Subcutaneous adipose tissue (tissue), 4 donors: ENCODE measurements around the gene ZNF512. TPM values are rescaled to one million over a fixed set of nuclear protein-coding genes. Genes with fewer than 3 reads are reported as not detected.

ENCODE experiments used
- small RNA-seq: library from RNA; depleted of rRNA; stranded (forward); fragments of <200 nt; gene quantifications from one replicate; pipeline ENCODE3, GENCODE V24; 2016
- total RNA-seq, 4 donors: library from RNA; depleted of rRNA; stranded (reverse); fragments of >200 nt; gene quantifications; one replicate each; pipeline ENCODE4 v1.1.0, GENCODE V29; 2016
- TF ChIP-seq, protein P1 (sequence below): fragments of 450-650 bp; IDR thresholded peaks from one replicate; pipeline ENCODE4 v1.5.1; 2016; ENCODE audit warnings: low read depth, mild to moderate bottlenecking, control low read depth, antibody characterized with exemption, moderate library complexity

The ZNF512 gene
- total RNA-seq, 4 donors from 2014 or later, result 17.1 to 24.6 (median 21.9) TPM

DNA sequence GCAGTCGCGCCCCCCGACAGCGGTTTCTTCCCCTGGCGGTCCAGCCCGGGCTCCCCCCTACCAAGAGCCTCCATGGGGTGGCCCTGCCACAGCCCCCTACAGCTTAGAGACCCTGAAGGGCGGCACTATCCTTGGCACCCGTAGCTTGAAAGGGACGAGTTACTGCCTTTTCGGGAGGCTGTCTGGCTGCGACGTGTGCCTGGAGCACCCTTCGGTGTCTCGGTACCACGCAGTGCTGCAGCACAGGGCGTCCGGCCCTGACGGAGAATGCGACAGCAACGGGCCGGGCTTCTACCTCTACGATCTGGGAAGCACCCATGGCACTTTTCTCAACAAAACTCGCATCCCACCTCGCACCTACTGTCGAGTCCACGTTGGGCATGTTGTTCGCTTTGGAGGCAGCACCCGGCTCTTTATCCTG, 81.3 kb downstream of the ZNF512 start:
- TF ChIP-seq, protein P1, sequence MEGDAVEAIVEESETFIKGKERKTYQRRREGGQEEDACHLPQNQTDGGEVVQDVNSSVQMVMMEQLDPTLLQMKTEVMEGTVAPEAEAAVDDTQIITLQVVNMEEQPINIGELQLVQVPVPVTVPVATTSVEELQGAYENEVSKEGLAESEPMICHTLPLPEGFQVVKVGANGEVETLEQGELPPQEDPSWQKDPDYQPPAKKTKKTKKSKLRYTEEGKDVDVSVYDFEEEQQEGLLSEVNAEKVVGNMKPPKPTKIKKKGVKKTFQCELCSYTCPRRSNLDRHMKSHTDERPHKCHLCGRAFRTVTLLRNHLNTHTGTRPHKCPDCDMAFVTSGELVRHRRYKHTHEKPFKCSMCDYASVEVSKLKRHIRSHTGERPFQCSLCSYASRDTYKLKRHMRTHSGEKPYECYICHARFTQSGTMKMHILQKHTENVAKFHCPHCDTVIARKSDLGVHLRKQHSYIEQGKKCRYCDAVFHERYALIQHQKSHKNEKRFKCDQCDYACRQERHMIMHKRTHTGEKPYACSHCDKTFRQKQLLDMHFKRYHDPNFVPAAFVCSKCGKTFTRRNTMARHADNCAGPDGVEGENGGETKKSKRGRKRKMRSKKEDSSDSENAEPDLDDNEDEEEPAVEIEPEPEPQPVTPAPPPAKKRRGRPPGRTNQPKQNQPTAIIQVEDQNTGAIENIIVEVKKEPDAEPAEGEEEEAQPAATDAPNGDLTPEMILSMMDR, result no peak

DNA sequence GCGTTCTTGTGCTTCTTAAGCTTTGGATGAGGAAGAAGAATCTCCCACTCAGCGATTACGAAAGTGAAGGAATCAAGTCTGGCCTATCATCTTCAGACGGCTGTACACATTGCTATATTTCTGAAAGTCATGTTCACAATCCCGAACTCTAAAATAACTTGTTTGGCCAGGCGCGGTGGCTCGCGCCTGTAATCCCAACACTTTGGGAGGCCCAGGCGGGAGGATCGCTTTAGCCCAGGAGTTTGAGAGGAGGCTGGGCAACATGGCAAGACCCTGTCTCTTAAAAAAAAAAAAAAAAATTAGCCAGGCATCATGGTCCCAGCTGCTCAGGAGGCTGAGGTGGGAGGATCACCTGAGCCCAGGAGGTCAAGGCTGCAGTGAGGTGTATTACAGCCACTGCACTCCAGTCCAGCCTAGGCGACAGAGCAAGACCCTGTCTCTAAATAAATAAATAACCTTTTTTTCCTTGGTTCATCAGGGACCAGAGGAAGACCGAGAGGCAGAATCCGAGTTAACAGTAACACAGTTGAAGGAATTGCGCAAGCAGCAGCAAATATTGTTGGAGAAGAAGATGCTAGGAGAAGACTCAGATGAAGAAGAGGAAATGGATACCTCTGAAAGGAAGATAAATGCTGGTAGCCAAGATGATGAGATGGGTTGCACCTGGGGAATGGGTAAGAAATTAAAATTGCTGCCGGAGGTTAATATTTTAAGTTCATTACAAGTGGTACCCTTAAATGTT, 82.0 kb downstream of the ZNF512 start:
- TF ChIP-seq, protein P1, result no peak

DNA sequence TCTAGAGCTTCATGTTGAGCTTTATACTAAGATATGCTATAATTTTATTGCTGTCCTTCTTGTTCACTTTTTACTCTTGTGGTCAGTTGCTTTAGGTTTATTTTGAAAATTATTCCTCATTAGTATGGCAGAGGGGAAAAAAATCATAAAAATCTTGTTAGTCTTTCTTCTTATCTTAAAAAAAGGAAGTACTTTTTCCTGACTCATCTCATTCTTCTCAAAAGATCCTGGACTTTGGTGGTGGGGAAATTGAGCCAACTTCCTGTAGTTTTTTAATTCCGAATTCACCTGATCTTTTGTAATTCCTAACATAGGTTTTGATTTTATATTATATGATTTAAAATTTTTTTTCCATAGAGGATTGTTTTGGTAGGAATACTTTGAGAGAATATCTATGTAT, 84.6 kb downstream of the ZNF512 start:
- TF ChIP-seq, protein P1, result no peak

DNA sequence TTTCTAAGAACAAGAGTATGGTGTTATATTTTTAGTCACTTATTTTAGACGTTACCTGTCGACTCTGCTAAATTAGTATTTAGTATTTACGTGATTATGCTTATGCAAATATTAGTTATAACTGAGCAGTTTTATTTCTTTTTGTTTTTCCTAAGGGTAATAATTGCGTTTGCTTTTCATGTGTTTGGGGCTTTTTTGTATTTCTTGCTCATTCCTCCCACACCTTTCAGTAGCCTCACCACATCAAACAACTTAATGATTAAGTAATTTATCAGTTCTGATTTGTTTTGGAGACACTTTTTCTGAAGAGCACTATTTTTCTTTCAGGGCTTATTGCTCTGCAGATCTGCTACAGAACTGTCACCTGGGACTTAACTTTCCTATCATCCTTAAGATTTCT, 88.4 kb downstream of the ZNF512 start:
- TF ChIP-seq, protein P1, result no peak

Small RNA genes lying within 50 kb of the gene (small RNA-seq; reads per million reads assigned to genes)
- not detected for gene RF00340

Other genes with a start within 250 kb of the ZNF512 start
- gene GTF3C2, start 226.3 kb upstream of the ZNF512 start, total RNA-seq, result 10 to 100 TPM; 28.0 to 43.0 (median 34.0) TPM
- 10 to 100 TPM; 36.4 to 44.2 (median 42.2) TPM for gene EIF2B4, start 212.7 kb upstream of the ZNF512 start, total RNA-seq
- gene SNX17, start 212.4 kb upstream of the ZNF512 start, total RNA-seq, result 100 to 1,000 TPM in 2 of 4 donors, 10 to 100 TPM in 2; 71.6 to 115 (median 102) TPM
- gene ZNF513, start 202.3 kb upstream of the ZNF512 start, total RNA-seq, result 10 to 100 TPM in 1 of 4 donors, 1 to 10 TPM in 3; 4.9 to 12.8 (median 8.2) TPM
- 10 to 100 TPM; 28.2 to 51.1 (median 41.4) TPM for gene PPM1G, start 173.5 kb upstream of the ZNF512 start, total RNA-seq
- gene NRBP1, start 154.4 kb upstream of the ZNF512 start, total RNA-seq, result 10 to 100 TPM; 47.4 to 73.3 (median 64.2) TPM
- gene KRTCAP3, start 140.7 kb upstream of the ZNF512 start, total RNA-seq, result 1 to 10 TPM in 2 of 4 donors, under 1 TPM in 1, not detected in 1; 0.66 to 2.0 (median 1.1) TPM
- 10 to 100 TPM; 21.8 to 33.5 (median 25.5) TPM for gene IFT172, start 93.3 kb upstream of the ZNF512 start, total RNA-seq
- 10 to 100 TPM; 39.6 to 65.4 (median 50.9) TPM for gene FNDC4, start 87.8 kb upstream of the ZNF512 start, total RNA-seq
- 1 to 10 TPM in 3 of 4 donors, not detected in 1; 1.4 to 2.1 (median 1.5) TPM for gene GCKR, start 86.2 kb upstream of the ZNF512 start, total RNA-seq
- gene CCDC121, start 46.0 kb downstream of the ZNF512 start, total RNA-seq, result 1 to 10 TPM; 2.5 to 6.6 (median 4.1) TPM
- 10 to 100 TPM; 19.6 to 32.3 (median 27.6) TPM for gene GPN1, start 46.0 kb downstream of the ZNF512 start, total RNA-seq
- gene SUPT7L, start 80.6 kb downstream of the ZNF512 start, total RNA-seq, result 10 to 100 TPM; 18.7 to 30.3 (median 23.3) TPM
- 10 to 100 TPM; 20.7 to 23.1 (median 22.3) TPM for gene SLC4A1AP, start 80.8 kb downstream of the ZNF512 start, total RNA-seq
- 100 to 1,000 TPM in 1 of 4 donors, 10 to 100 TPM in 3; 72.1 to 138 (median 82.6) TPM for gene MRPL33, start 188.7 kb downstream of the ZNF512 start, total RNA-seq